ENCODE results near the gene YY1. TPM values are rescaled to one million over a fixed set of nuclear protein-coding genes. Genes with fewer than 3 reads are reported as not detected.

The YY1 gene
- total RNA-seq, 1 donor from 2014 or later, result 79.8 TPM

DNA sequence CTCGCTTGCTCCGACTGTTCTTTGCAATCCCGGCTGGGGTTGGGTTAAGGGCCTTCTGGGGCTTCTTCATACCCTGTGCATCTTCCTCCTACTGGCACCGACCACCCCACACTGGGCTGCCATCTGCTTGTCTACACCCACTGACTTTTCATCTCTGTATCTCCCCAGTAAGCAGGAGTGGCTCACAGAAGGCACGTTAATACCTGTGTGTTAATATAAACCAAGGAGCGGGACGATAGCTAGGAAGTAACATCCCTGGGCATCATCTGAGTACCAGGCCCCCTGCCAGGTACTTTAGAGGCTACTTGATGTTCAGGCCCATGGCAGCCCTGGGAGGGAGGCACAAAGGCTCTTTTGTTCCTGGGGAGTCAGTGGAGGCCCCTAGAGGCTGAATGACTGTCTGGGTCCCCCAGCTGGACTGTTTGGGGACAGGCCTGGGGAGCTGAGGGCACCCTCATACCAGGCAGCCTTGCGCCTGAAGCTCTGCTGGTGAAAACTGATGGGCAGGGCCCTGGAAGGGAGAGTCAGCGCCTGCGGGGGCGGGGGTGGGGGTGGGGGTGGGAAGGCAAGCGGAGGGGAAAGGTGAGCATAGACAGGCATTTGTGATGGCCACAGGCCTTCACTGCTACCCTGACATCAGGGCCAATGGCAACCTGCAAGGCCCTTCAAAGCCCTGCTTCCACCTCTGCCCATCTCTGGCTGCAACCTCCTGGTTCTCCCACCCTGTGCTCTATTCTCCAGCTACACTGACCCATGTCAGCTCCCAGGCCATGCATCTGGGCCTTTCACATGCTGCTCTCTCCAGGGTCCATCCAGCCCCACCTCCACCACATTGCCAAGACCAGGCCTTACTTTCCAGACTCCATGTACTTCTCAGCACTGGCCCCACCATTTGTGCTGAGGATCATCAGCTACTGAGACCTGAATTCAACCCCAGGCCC, 45.3 kb upstream of the YY1 start:
- no peak for TF ChIP-seq CTCF (conservative IDR thresholded peaks at IDR 0.05)
- peak overlapping the region; percentile 79 for H3K4me3 Mint-ChIP-seq
- H3K9me3 Mint-ChIP-seq, result no peaks in the 10 kb centered on the region
- H3K4me1 Mint-ChIP-seq (ENCODE audit: unreplicated experiment), result peaks cover 4% of the 10 kb centered on the region
- H3K27ac Mint-ChIP-seq, result peak overlapping the region; percentile 82
- no peaks in the 10 kb centered on the region for H3K27me3 Mint-ChIP-seq
- no peak for DNase-seq (ENCODE audit: extremely low spot score, unreplicated experiment)
- H3K36me3 Mint-ChIP-seq, result no peaks in the 10 kb centered on the region

GRCh38 chr14:100199240-100199860, 39.6 kb upstream of the YY1 start:
- Mint-ChIP-seq H3K4me1 (ENCODE audit: unreplicated experiment) (no peaks in the 10 kb centered on the region), H3K4me3 (no peak overlapping the region), H3K27ac (no peak overlapping the region), H3K27me3 (no peaks in the 10 kb centered on the region), H3K9me3 (no peaks in the 10 kb centered on the region), H3K36me3 (no peaks in the 10 kb centered on the region)
- no peak for DNase-seq (ENCODE audit: extremely low spot score, unreplicated experiment)
- TF ChIP-seq CTCF (conservative IDR thresholded peaks at IDR 0.05), result no peak

DNA sequence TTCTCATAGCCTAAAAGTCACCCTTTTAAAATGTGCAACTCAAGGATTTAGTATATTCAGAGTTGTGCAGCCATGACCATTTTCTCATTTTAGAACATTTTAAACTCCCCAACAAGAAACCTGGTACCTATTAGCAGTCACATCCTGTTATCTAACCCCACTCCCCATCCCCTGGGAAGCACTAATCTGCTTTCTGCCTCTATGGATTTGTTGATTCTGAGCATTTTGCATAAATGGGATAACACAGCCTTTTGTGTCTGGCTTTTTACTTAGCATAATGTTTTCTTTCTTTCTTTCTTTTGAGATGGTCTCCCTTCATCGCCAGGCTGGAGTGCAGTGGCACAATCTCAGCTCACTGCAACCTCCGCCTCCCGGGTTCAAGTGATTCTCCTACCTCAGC, 38.6 kb upstream of the YY1 start:
- no peak overlapping the region for H3K27ac Mint-ChIP-seq
- no peaks in the 10 kb centered on the region for H3K4me1 Mint-ChIP-seq (ENCODE audit: unreplicated experiment)
- no peaks in the 10 kb centered on the region for H3K27me3 Mint-ChIP-seq
- H3K4me3 Mint-ChIP-seq, result no peak overlapping the region
- no peaks in the 10 kb centered on the region for H3K36me3 Mint-ChIP-seq
- no peaks in the 10 kb centered on the region for H3K9me3 Mint-ChIP-seq
- no peak for DNase-seq (ENCODE audit: extremely low spot score, unreplicated experiment)
- TF ChIP-seq CTCF (conservative IDR thresholded peaks at IDR 0.05), result no peak

DNA sequence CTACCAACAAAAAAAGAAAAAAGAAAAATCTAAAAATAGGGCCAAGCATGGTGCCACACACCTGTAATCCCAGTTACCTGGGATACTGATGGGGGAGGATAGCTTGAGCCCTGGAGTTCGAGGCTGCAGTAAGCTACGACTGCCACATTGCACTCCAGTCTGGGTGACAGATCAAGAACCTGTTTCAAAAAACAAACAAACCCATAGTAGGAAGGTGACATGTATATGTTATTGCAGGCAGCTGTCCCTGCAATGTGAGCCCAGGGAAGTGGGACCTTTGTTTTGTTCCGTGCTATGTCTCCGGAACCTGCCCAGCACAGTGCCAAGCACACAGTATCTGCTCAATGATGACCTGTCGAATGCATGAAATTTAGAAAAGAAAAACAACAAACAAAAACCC, 37.2 kb upstream of the YY1 start:
- Mint-ChIP-seq H3K4me3 (no peak overlapping the region), H3K27me3 (no peaks in the 10 kb centered on the region), H3K36me3 (peaks cover 3% of the 10 kb centered on the region), H3K9me3 (no peaks in the 10 kb centered on the region), H3K27ac (no peak overlapping the region), H3K4me1 (ENCODE audit: unreplicated experiment) (no peaks in the 10 kb centered on the region)
- no peak for TF ChIP-seq CTCF (conservative IDR thresholded peaks at IDR 0.05)
- no peak for DNase-seq (ENCODE audit: extremely low spot score, unreplicated experiment)

GRCh38 chr14:100202712-100203111, 36.2 kb upstream of the YY1 start:
- DNase-seq (ENCODE audit: extremely low spot score, unreplicated experiment), result no peak
- no peaks in the 10 kb centered on the region for H3K9me3 Mint-ChIP-seq
- no peak for TF ChIP-seq CTCF (conservative IDR thresholded peaks at IDR 0.05)

More at GRCh38 chr14:100202712-100203111, 36.2 kb upstream of the YY1 start:
- Mint-ChIP-seq H3K36me3 (peaks cover 11% of the 10 kb centered on the region), H3K4me3 (no peak overlapping the region), H3K4me1 (ENCODE audit: unreplicated experiment) (no peaks in the 10 kb centered on the region), H3K27me3 (no peaks in the 10 kb centered on the region), H3K27ac (no peak overlapping the region)

Data from type B pancreatic cell (in vitro differentiated cells).